ENCODE measurements around the gene SMG6.
A peak's percentile ranks its signal among the peaks of the same experiment; 100 is the strongest.
"Not testable (repeated sequence)": the region's sequence is repeated elsewhere in the genome, so short reads cannot be mapped to it uniquely, and the experiment has no call there.

SMG6 gene

DNA sequence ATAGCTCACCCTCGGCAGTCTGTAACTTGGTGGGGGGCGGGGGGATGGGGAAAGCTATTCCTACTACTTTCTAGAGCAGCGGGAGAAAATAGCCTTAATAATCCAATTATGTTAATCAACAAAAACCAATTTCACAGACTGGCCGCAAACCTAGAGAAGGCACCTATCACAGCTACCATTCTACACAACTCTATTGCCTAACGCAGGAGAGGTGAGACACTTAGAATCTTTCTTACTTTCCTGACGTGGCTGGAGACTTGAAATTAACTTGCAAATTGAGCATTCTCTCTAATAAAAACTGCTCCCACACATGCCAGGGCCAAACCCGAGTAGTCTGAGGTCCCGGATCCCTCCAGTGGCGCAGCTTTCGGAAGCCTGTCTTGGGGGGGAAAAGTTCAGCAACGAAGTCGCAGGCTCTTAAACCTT, 794 bp downstream of the SMG6 start:
- no peak for DNase-seq

DNA sequence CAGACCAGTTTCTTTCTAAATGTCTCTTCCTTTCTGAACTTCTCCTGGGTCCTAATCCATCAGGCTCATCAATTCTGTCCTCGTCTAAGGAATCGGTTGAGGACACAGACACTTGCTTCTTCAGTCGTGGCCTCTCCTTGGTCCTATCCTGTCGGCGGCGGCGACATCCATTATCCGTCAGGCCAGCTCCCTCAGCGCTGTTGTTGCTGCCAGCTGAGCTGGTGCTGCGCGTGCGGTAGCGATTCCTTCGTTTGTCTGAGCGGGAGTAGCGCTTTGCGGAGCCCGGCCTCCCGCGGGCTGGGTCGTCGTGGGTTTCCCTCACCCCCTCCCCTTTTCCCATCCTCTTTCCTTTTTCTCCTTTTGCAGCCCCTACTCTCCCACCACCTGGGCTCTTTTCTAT, 3.8 kb downstream of the SMG6 start:
- DNase-seq = no peak

DNA sequence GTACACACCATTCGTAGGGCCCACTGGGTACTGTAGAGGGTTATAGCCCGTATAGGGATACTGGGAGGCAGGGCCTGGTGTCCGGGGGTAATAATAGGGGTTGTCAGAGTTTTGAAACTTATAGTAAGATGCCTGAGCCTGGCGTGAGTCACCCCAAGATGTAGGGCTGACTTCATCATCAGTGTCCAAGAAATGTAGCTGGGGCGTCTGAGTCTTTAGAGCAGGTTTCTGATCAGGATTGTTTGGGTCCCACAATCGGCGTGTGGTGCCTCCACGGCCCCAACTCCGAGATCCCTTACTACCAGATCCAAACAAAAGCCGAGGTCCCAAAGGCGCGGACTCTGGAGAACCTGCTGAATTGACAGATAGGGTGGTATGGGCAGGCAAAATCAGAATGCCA, 4.4 kb downstream of the SMG6 start:
- DNase-seq = no peak

DNA sequence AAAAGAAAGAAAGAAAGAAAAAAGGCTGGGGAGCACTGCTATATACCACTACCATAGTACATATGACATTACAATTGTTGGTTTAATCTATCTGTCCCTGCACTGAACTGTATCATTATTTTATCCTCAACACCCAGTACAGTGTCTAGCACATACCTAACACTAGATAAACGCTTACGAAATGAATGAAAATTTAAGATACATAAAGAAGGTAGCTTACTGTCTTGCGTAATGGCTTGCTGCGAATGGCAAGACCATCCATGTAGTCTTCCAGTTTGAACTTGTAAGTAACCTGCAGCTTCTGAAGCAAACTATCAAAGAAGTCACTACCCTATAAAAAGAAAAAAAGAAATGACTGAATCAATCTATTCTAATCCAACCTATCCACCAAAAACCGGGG, 6.6 kb downstream of the SMG6 start:
- DNase-seq = no peak

DNA sequence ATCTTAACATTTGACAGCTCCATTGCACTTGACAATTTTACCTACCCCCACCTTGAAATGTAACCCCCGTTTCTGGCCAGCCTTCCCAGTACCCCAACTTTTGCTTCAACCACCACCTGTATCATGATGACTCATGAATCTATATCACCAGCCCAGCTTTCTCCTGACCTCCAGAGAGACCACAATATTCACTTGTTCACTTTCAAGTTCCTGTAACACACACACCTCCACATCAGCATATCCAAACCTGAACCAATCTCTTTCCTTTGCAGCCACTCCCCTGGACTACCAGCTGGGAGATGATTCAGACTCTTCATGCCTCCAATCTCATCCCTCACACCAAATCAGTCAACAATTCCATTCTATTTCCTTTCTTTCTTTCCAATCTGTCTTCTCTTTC, 8.0 kb downstream of the SMG6 start:
- DNase-seq = no peak

DNA sequence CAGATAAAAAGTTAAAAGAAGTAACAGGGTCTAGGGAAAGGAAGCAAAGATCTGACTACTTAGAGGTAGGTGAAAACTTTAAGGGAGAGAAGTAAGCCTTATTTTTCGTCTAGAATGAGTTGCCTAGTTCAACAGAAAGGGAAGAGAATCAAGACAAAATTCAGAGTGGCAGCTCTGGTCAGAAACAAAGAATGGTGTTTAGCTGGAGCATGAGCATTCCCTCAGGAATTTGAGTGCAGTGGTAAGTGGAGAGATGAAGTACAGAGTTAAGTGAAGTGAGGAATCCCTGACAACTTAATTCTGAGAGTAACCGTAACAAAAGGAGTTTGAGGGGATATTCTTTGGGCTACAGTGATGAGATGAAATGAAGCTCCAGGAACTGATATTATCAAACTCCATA, 11.5 kb downstream of the SMG6 start:
- DNase-seq = no peak

DNA sequence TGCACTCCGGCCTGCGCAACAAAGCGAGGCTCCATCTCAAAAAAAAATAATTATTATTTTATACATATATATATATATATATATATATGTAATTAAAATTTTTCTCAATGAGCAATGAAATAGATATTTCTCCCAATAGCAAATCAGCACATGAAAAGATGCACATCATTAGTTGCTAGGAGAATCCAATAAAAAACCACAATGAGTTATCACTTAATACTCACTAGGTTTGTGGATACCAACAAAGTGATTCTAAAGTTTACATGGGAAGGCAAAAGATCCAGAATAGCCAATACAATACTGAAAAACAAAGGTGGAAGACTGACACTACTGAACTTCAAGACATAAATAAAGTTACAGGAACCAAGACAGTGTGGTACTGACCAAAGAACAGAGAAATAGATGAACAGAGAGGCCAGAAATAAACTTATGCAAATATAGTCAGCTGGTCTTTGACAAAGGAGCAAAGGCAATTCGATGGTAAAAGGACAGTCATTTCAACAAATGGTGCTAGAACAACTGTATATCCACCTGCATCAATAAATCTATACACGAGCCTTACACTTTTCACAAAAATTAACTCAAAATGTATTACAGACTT, 13.6 kb downstream of the SMG6 start:
- DNase-seq = no peak

DNA sequence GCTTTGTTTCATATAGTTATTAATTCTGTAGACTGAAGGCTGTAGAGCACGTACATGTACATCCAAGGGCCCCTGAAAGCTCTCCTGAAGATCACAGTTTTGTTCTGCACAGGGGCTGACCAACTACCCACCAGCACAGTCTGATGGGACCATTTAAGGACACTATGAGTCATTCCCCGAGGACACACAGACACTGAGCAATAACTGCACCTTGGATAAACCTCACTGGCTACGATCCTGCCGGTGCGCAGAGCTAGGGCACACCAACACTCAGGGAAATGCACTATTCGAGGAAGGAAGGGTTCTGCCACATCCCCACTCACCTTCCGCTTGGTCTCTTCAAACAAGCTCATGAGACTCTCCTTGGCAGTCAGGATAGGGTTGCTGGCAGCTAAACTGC, 20.3 kb downstream of the SMG6 start:
- no peak for DNase-seq

DNA sequence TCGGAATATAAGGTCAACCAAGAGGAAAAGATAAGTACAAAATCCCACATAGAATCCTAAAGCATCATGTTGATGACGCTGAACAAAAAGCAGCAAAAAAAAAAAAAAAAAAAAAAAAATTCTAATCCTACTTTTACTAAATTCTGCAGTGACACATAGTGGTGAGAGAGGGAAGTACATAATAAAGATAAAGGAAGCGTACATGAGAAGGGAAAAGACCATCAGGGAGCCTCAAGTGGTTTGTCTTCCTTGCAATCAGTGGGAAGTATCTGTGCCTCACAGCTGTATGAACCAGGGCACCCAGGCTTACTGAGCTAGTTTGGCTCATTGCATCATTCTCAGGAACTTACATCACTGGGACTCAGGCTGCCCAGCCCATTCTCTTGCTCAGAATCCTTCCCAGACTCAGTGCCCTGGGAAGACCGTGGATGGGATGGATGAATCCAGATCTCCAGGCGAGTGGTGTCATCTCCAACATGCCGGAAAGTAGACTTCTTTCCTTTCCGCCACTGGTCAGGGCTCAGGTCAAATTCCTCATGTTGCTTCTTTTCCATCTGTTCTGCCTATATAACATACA, 21.2 kb downstream of the SMG6 start:
- peak; percentile 71 for DNase-seq

DNA sequence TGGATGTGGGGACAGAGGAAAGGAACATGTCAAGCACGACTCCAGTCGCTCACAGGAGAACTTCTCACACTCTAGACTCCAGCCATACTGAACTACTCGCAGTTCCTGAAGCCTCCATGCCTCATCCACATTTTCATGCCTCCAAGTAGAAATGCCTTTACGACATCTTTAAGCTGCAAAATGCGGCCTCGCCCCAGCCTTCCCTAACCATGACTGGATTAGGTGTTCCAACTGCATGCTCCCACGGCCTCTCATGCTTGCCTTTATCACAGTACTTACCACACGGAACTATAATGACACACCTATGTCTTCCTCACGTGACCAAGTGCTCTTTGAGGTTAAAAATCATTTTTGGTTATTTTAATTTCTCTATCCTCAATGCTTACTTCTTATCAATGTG, 23.9 kb downstream of the SMG6 start:
- no peak for DNase-seq

DNA sequence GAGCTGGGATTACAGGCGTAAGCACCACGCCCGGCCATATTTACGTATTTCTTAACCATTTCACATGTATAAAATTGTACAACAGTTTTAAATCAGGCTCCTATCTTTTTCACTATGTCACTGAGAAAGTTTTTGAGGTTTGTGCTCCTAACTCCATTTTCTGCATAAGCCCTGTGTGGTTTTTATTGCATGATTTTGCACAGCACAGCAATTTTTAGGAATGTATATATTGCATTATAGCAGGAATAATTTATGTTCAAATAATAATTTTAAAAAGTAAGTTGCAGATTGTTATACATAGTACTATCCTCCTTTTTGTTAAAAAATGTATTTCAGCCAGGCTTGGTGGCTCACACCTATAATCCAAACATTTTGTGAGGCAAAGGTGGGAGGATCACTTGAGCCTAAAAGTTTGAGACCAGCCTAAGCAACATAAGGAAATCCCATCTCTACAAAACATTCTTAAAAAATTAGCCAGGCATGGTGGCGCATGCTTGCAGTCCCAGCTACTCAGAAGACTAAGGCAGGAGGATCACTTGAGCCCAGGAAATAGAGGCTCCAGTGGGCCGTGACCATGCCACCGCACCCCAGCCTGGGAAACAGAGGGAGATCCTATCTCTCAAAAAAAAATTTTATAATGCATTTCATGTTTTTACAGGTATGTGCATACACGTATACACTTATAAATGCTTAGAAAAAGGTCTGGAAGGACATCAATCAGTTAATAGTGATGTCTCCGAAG, 26.0 kb downstream of the SMG6 start:
- DNase-seq = no peak

DNA sequence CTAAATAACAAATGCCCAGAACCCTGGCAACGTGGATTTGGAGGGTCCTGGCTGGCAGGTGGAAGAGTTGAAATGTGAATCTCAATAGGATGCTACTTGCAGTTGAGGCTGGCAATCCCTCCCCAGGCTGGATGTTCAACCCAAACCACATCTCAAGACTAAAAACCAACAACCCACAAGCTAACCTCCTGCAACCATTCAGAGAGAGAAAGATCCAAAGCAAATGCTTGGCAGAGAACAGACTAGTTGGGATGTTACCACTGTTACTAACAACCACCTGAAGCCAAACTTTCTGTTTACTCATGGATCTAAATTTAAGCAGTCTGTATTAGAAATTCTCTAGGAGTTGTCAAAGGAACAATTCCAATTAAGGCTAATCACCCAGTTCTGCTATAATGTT, 27.9 kb downstream of the SMG6 start:
- DNase-seq = no peak

DNA sequence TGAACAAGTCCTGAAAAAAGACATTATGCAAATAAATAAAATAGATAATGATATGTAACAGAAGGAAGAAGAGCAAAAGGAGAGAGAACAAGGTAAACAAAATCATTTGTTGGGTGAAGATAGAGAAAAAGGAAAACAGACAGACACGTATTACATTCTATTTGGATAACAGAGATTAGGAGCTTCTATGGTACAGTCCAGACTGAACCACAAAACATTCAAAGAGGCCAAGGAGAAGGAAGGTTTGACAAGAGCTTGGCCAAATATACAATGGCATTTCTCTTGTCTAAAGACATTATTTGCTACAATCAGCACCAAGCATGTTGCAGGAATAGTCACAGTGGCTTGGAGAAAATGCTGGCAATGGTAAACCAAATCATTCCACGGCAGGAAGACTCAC, 29.2 kb downstream of the SMG6 start:
- DNase-seq = no peak

DNA sequence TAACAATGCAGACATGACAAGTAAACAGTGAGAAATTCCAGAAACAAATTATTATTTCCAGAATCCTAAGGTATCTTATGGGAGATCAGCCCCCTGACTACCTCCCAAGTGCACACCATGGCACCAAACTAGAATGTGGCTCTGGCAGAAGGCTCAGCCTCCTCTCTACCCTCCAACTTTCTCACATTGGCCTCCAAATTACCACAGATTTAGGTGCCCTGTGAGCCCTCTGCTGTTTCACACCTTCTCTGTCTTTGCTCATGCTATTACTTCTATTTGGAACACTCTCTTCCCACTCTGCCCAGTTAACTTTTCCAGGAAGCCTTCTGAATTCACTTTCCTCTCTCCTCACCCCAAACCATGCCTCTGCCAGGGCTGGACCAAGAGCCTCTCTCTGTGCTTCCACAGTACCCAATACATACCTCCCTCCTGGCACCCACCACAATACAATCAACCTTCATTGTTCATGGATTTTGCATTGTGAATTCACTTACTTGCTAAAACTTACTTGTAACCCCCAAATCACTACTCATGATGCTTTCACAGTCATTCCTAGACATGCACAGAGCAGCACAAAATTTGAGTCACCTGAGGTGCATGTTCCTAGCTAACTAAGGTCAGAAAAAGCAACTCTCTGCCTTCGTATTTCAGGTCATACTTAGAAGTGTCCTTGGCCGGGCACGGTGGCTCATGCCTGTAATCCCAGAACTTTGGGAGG, 31.4 kb downstream of the SMG6 start:
- no peak for DNase-seq

DNA sequence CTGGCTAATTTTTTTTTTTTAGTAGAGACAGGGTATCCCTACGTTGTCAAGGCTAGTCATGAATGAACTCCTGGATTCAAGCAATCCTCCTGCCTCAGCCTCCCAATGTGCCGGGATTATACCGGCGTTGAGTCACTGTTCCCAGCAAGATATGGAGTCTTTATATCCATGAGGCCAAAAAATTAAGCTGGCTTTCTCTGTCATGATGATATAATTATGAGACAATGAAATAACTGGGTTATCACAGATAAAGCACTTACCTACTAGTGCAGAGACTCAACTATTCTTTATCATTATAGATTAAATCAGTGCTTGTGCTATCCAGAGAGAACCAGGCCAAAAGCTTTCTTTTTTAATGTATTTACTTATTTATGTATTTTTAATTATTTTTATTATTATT, 36.2 kb downstream of the SMG6 start:
- DNase-seq = no peak

DNA sequence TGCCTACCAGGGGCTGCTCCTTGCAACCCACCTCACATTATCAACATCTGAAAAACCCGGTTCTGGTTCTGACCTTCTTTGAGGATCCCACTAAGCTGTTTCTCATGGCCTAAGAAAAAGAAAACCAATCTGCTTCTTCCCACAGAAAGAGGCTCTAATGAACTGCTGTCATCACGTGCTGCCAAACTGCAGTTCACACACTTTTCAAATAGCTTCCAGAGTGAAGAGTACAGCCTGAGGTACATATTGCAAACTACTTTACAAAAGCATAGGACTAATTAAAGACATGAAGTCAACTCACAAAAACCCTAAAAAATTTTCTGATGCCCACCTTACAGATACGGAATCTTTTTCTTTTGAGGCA, 36.7 kb downstream of the SMG6 start:
- DNase-seq = no peak

DNA sequence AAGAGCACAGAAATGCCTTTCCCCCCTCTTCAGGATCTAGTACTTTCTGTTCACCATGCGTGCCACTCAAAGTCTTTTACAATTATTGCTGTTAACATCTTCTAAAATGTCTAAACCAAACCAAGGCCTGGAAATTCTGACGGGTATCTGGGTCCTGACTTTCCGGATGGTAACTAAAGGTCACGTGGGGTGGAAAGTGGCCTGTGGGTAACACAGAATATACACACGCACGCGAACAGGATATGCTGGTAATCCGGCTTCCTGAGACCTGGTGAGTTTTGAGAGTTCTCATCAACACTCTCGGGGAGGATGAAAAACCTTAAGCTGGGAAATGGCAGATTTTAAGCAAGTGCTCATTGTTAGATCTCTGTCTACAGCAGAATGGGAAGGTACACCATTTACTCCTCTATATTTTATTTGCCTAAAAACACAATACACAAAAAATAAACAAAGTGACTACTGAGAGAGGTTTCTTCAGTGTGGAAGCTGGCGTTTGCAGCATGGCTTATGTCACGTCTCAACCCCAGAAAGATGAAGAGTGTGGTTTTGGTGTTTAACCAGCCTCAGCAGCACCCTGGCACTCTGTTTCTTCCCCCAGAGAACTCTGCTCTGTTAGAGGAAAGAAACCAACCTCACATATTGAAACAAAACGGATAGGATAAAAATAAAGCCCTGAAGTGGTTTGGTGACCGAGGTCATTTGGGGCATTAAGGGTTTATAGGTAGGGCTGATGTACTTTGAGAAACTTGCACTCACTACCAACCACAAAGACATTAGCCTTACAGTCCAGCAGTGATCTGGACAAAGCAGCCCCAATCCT, 37.3 kb downstream of the SMG6 start:
- DNase-seq = no peak

DNA sequence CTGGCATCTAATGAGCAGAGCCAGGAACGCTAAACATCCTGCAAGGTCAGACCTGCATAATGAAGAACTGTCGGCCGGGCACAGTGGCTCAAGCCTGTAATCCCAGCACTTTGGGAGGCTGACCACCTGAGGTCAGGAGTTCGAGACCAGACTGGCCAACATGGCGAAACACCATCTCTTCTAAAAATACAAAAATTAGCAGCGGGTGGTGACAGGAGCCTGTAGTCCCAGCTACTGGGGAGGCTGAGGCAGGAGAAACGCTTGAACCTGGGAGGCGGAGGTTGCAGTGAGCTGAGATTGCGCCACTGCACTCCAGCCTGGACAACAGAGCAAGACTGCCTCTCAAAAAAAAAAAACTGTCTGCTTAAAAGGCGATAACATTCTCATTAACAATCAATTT, 38.4 kb downstream of the SMG6 start:
- not testable (repeated sequence) for DNase-seq

DNA sequence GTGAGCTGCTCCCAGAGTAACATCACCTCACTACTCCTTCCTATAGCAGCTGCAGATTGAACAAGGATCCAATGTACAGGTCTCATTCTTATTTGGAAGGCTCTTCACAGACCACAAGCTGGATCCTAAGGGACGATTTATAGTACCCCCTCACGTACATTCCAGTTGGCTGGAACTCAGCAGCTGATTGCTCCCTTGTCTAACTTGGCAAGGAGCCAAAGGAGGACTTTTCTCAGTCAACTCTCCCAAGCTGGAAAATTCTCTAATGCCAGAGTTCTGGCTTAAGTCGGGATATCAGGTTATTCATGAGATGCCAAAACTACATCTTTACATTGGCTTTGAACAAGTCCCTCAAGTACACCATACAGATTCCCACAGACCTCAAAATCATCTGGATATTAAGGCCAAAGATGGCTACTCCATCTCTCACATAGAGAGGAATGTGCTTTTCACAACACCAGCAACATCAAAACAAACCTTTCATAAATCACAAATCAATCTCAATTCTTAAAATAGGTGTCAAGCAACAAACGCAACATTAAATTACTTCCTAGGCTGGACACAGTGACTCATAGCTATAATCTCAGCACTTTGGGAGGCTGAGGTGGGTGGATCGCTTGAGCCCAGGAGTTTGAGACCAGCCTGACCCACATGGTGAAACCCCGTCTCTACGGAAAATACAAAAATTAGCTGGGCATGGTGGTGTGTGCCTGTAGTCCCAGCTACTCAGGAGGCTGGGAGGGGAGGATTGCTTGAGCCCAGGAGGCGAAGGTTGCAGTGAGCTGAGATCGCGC, 39.3 kb downstream of the SMG6 start:
- DNase-seq = no peak

DNA sequence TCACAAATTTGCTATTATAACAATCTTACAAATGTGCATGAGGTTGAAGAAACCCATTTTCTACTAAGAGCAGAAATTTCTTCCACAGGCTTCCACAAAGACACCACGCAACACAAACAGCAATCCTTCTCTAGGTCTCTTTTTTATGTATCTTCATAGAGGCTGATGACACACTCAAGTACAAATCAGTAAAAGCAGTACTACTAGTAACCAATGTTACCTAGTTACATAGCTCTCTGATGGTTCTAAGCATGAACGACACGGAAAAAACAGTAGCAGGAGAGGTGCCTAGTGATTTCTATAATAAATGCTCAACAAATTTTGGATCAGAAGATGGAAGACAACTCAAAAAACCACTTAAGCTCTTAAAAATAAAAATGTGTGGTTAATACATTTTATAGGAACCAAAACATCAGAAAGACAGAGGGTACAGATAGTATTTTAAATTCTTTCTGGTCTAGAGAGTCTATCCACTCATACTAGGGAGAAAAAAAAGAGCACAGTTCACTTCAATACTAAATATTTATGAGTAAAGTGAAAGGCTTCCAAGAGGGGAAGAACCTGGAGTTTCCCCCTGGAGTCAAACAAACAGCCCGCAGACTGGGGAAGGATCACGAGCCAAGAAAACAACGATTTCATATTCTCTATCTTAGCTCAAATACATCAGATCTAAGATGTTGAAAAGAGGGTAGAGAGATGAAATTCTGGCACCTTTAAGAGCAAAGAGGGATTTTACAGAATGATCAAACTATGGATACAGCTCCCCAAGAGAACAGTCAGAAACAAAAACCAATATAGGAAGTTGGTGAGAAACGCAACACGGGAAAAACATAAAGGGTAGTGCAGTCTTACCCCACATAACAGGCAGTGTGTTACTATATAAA, 40.2 kb downstream of the SMG6 start:
- no peak for DNase-seq

DNA sequence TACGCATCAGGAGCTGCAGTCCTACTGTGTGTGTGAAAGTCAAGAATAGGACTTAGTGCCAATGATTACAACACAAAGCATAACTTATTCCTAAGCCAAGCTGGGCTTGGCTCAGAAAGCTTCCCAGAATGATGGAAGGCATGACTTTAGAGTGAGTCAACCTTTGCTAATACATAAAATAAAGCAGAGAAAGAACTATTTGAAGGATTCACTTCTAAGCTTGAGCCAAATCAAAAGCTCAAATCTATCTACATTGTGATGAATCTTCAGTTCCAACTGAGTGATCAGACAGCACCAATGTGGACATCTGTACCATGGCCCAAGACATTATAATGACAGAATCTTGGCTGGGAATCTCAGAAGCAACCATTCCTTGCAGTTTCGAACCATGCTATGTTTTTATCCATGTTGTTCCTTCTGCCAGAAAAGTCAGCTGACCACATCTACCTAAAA, 41.4 kb downstream of the SMG6 start:
- DNase-seq = no peak
